Subcutaneous adipose tissue (tissue), 4 donors: ENCODE measurements around the gene RPL10A. TPM values are rescaled to one million over a fixed set of nuclear protein-coding genes. Genes with fewer than 3 reads are reported as not detected.

Experiments
- CTCF ChIP-seq: fragments of 450-650 bp; IDR thresholded peaks from one replicate; pipeline ENCODE4 v1.5.1; 2016; ENCODE audit warnings: low read depth, mild to moderate bottlenecking, control low read depth, antibody characterized with exemption, moderate library complexity
- total RNA-seq, 4 donors: library from RNA; depleted of rRNA; stranded (reverse); fragments of >200 nt; gene quantifications; one replicate each; pipeline ENCODE4 v1.1.0, GENCODE V29; 2016

Gene RPL10A
- 1,000 to 10,000 TPM in 3 of 4 donors, 100 to 1,000 TPM in 1; 985 to 1,194 (median 1,120) TPM for total RNA-seq

- TF ChIP-seq CTCF: no peak
Measured at GRCh38 chr6:35468181-35468979, at the start of gene RPL10A. TSS of gene RPL10A (plus strand) at chr6:35468401. CDS start at chr6:35468435, 34 bp downstream.

GRCh38 chr6:35419417-35419816 lies 48.8 kb upstream of the RPL10A start:
- TF ChIP-seq CTCF: no peak

- no peak for TF ChIP-seq CTCF
Measured at GRCh38 chr6:35419961-35420360, 48.2 kb upstream of the RPL10A start.

GRCh38 chr6:35425284-35425683 lies 42.9 kb upstream of the RPL10A start:
- no peak for TF ChIP-seq CTCF

GRCh38 chr6:35426074-35426473 lies 42.1 kb upstream of the RPL10A start:
- TF ChIP-seq CTCF: no peak

- no peak for TF ChIP-seq CTCF
Measured at GRCh38 chr6:35427435-35427834, 40.8 kb upstream of the RPL10A start.

GRCh38 chr6:35427851-35428321 lies 40.3 kb upstream of the RPL10A start:
- no peak for TF ChIP-seq CTCF
